ENCODE results near the gene ARHGAP24. TPM values are rescaled to one million over a fixed set of nuclear protein-coding genes. Genes with fewer than 3 reads are reported as not detected.
A peak's percentile ranks its signal among the peaks of the same experiment; 100 is the strongest.
"Not testable (repeated sequence)": the region's sequence is repeated elsewhere in the genome, so short reads cannot be mapped to it uniquely, and the experiment has no call there.

The ARHGAP24 gene
- total and polyA plus RNA-seq, 4 donors = 10.0 to 79.4 (median 21.6) TPM

DNA sequence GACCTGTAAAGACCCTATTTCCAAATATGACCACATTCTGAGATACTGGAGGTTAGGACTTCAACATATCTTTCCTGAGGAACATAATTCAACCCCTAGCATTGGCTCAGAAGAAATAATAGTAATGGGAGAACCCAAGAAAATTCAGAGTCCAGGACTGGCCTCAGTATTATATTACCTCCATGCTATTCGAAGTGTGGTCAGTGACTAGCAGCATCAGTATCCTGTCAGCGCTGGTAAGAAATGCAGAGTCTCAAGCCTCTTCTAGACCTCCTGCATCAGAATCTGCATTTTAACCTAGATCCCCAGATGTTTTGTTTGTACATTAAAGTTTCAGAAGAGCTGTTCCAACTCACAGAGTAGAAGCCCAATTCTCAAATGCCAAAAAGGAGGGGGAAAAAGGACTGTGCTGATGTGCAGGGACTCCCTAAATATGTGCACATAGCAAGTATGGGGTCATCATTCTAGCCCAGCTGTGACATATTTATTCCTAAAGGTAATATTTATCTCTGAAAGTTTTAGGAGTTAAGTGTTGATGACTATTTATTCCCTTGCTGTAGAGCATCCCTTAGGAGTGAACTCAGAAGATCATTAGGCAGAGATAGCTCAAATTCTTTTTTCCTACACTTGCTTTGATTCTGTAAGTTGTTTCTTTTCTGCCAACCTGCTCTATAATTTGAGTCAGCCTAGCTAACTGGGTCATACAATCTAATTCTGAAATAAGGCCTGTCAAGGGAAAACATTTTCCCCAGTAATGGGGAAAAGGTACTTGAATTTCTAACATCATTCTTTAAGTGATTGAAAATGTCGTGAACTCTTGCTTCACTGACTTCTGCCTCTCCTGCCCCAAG is 361.9 kb downstream of the ARHGAP24 start:
- Histone ChIP-seq H3K4me3 (no peak overlapping the region), H3K9me3 (ENCODE audit: control insufficient read depth in 4 of 4, insufficient read depth in 3 of 4, low read length in 3 of 4) (no peaks in the 10 kb centered on the region), H3K27me3 (ENCODE audit: control insufficient read depth in 3 of 3, insufficient read depth in 3 of 3, low read length in 2 of 3) (no peaks in the 10 kb centered on the region), H3K4me1 (ENCODE audit: control insufficient read depth in 5 of 5, insufficient read depth in 5 of 5, low read length in 5 of 5) (peaks cover 0 to 9% (median 3%) of the 10 kb centered on the region in 5 donors), H3K36me3 (ENCODE audit: control insufficient read depth in 4 of 4, insufficient read depth in 4 of 4, low read length in 4 of 4) (no peaks in the 10 kb centered on the region), H3K27ac (ENCODE audit: low read depth in 1 of 2, low read length in 1 of 2) (no peak overlapping the region), H3K9ac (ENCODE audit: insufficient read depth in 1 of 2, low read length in 2 of 2) (no peak overlapping the region)
- 88% methylated on average over 3 of the region's 3 CpGs for WGBS, 2 donors
- ATAC-seq (ENCODE audit: insufficient read depth, low FRiP score) (no peak), DNase-seq (no peak)
- TF ChIP-seq, protein P1, sequence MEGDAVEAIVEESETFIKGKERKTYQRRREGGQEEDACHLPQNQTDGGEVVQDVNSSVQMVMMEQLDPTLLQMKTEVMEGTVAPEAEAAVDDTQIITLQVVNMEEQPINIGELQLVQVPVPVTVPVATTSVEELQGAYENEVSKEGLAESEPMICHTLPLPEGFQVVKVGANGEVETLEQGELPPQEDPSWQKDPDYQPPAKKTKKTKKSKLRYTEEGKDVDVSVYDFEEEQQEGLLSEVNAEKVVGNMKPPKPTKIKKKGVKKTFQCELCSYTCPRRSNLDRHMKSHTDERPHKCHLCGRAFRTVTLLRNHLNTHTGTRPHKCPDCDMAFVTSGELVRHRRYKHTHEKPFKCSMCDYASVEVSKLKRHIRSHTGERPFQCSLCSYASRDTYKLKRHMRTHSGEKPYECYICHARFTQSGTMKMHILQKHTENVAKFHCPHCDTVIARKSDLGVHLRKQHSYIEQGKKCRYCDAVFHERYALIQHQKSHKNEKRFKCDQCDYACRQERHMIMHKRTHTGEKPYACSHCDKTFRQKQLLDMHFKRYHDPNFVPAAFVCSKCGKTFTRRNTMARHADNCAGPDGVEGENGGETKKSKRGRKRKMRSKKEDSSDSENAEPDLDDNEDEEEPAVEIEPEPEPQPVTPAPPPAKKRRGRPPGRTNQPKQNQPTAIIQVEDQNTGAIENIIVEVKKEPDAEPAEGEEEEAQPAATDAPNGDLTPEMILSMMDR (IDR thresholded peaks at IDR 0.05; ENCODE audit: control extremely low read depth, extremely low read depth) = no peak

DNA sequence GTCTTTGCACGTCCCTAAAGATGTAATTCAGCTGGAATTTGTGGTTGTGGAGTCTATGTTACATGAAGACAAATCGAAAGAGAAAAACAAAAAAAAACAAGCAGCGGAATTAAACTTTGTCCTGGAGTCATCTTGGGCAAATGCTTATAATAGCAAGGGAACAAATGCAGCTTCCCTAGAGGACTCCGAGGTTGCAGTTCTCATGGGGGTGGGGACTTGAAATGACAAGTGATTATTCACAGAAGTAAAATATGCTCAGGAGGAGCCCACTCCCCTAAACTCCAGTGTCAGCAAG is 362.4 kb downstream of the ARHGAP24 start:
- TF ChIP-seq, protein P1 (IDR thresholded peaks at IDR 0.05; ENCODE audit: control extremely low read depth, extremely low read depth) = no peak
- 78 to 81% methylated on average over 4 of the region's 4 CpGs for WGBS, 2 donors
- H3K4me1 ChIP-seq (ENCODE audit: control insufficient read depth in 5 of 5, insufficient read depth in 5 of 5, low read length in 5 of 5) = peaks cover 0 to 10% (median 3%) of the 10 kb centered on the region in 5 donors
- no peaks in the 10 kb centered on the region for H3K27me3 ChIP-seq (ENCODE audit: control insufficient read depth in 3 of 3, insufficient read depth in 3 of 3, low read length in 2 of 3)
- H3K9ac ChIP-seq (ENCODE audit: insufficient read depth in 1 of 2, low read length in 2 of 2) = no peak overlapping the region
- no peaks in the 10 kb centered on the region for H3K36me3 ChIP-seq (ENCODE audit: control insufficient read depth in 4 of 4, insufficient read depth in 4 of 4, low read length in 4 of 4)
- no peak for ATAC-seq (ENCODE audit: insufficient read depth, low FRiP score)
- H3K9me3 ChIP-seq (ENCODE audit: control insufficient read depth in 4 of 4, insufficient read depth in 3 of 4, low read length in 3 of 4) = no peaks in the 10 kb centered on the region
- no peak overlapping the region for H3K27ac ChIP-seq (ENCODE audit: low read depth in 1 of 2, low read length in 1 of 2)
- no peak overlapping the region for H3K4me3 ChIP-seq
- no peak for DNase-seq

DNA sequence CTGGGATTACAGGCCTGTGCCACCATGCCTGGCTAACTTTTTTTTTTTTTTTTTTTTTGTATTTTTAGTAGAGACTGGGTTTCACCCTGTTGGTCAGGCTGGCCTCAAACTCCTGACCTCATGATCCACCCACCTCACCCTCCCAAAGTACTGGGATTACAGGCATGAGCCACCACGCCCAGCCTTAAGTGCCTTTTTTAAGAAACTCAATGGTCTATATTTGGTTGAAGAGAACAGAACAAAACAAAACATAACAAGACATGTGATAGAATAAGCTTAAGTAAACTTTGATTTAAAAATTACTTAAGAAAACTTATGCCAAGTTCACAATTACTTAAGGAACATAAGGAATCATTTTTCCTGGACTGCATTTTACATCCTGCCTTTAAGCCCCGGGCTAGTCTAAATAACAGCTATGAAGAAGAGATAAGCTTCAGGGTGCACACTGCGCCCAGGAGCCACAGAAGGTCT is 365.1 kb downstream of the ARHGAP24 start:
- DNase-seq = peak in 2 of 3 donors; percentile 24 to 65
- not testable (repeated sequence) for ATAC-seq (ENCODE audit: insufficient read depth, low FRiP score); H3K27ac ChIP-seq (ENCODE audit: low read depth in 1 of 2, low read length in 1 of 2); H3K9me3 ChIP-seq (ENCODE audit: control insufficient read depth in 4 of 4, insufficient read depth in 3 of 4, low read length in 3 of 4); H3K36me3 ChIP-seq (ENCODE audit: control insufficient read depth in 4 of 4, insufficient read depth in 4 of 4, low read length in 4 of 4); H3K4me3 ChIP-seq; H3K9ac ChIP-seq (ENCODE audit: insufficient read depth in 1 of 2, low read length in 2 of 2); H3K27me3 ChIP-seq (ENCODE audit: control insufficient read depth in 3 of 3, insufficient read depth in 3 of 3, low read length in 2 of 3)
- WGBS, 2 donors = 65 to 83% methylated on average over 3 of the region's 3 CpGs
- H3K4me1 ChIP-seq (ENCODE audit: control insufficient read depth in 5 of 5, insufficient read depth in 5 of 5, low read length in 5 of 5) = peaks cover 0 to 12% (median 3%) of the 10 kb centered on the region in 5 donors

DNA sequence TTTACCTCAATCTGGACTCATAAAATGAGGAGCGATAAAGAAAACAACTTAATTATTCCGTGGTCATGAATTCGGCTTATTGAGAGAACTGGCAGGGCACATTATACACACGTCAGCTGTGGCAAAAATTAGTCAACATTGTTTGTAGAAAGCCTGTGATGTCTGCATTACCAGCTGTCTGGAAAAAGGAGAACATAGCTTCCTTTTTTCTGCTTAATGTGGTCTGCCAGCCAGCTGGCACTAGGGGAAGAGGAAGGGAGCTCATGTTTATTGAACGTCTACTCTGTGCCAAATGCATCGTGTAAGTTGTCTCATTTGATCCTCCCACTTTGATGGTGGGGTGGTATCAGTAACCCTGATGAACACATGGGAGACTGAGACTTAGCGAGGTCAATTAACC is 367.6 kb downstream of the ARHGAP24 start:
- peaks cover 0 to 12% (median 3%) of the 10 kb centered on the region in 5 donors for H3K4me1 ChIP-seq (ENCODE audit: control insufficient read depth in 5 of 5, insufficient read depth in 5 of 5, low read length in 5 of 5)
- TF ChIP-seq, protein P1 (IDR thresholded peaks at IDR 0.05; ENCODE audit: control extremely low read depth, extremely low read depth) = no peak
- ATAC-seq (ENCODE audit: insufficient read depth, low FRiP score) (peak; percentile 77), DNase-seq (peak in 2 of 3 donors; percentile 39 to 47)
- no peaks in the 10 kb centered on the region for H3K36me3 ChIP-seq (ENCODE audit: control insufficient read depth in 4 of 4, insufficient read depth in 4 of 4, low read length in 4 of 4)
- H3K4me3 ChIP-seq = no peak overlapping the region
- WGBS, 2 donors = 24 to 44% methylated on average over 7 of the region's 7 CpGs
- H3K9me3 ChIP-seq (ENCODE audit: control insufficient read depth in 4 of 4, insufficient read depth in 3 of 4, low read length in 3 of 4) = no peaks in the 10 kb centered on the region
- no peak overlapping the region for H3K27ac ChIP-seq (ENCODE audit: low read depth in 1 of 2, low read length in 1 of 2)
- no peak overlapping the region for H3K9ac ChIP-seq (ENCODE audit: insufficient read depth in 1 of 2, low read length in 2 of 2)
- H3K27me3 ChIP-seq (ENCODE audit: control insufficient read depth in 3 of 3, insufficient read depth in 3 of 3, low read length in 2 of 3) = no peaks in the 10 kb centered on the region

DNA sequence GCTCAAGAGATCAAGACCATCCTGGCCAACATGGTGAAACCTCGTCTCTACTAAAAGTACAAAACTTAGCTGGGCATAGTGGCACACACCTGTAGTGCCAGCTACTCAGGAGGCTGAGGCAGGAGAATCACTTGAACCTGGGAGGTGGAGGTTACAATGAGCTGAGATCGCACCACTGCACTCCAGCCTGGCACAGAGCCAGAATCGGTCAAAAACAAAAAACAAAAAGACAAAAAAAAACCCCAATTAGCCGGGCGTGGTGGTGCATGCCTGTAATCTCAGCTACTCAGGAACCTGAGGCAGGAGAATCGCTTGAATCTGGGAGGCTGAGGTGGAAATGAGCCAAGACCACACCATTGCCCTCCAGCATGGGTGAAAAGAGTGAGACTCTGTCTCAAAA is 378.8 kb downstream of the ARHGAP24 start:
- ATAC-seq (ENCODE audit: insufficient read depth, low FRiP score); H3K9ac ChIP-seq (ENCODE audit: insufficient read depth in 1 of 2, low read length in 2 of 2); H3K27ac ChIP-seq (ENCODE audit: low read depth in 1 of 2, low read length in 1 of 2); H3K9me3 ChIP-seq (ENCODE audit: control insufficient read depth in 4 of 4, insufficient read depth in 3 of 4, low read length in 3 of 4); DNase-seq; H3K4me3 ChIP-seq; H3K36me3 ChIP-seq (ENCODE audit: control insufficient read depth in 4 of 4, insufficient read depth in 4 of 4, low read length in 4 of 4); H3K4me1 ChIP-seq (ENCODE audit: control insufficient read depth in 5 of 5, insufficient read depth in 5 of 5, low read length in 5 of 5); H3K27me3 ChIP-seq (ENCODE audit: control insufficient read depth in 3 of 3, insufficient read depth in 3 of 3, low read length in 2 of 3): not testable (repeated sequence)
- WGBS, 2 donors = 88 to 89% methylated on average over 6 of the region's 6 CpGs

Measured in lung (tissue), 12 donors.